ENCODE data around the gene COA7.

- TF ChIP-seq CTCF (IDR thresholded peaks at IDR 0.05; ENCODE audit: insufficient read depth, low read length, poor library complexity, severe bottlenecking) (no peak), EZH2phosphoT487 (conservative IDR thresholded peaks at IDR 0.05; ENCODE audit: low read length) (no peak)
Measured at GRCh38 chr1:52635321-52636089, 62.6 kb downstream of the COA7 start.

Measured in SU-DHL-6 (cell line).